NCI-H2227 treated with DMSO at 0.1 percent for 48 hours (cell line): Measurements from ENCODE around the gene MXD4.
A peak's percentile ranks its signal among the peaks of the same experiment; 100 is the strongest.

Experiments
- DNase-seq: peaks from one replicate; lab custom pipeline; 2025; lab: John Stamatoyannopoulos, UW

The MXD4 gene

GRCh38 chr4:2263926-2264321, 2.0 kb upstream of the MXD4 start:
- DNase-seq = no peak

- DNase-seq = no peak
Measured at GRCh38 chr4:2262944-2263250, 988 bp upstream of the MXD4 start.

DNA sequence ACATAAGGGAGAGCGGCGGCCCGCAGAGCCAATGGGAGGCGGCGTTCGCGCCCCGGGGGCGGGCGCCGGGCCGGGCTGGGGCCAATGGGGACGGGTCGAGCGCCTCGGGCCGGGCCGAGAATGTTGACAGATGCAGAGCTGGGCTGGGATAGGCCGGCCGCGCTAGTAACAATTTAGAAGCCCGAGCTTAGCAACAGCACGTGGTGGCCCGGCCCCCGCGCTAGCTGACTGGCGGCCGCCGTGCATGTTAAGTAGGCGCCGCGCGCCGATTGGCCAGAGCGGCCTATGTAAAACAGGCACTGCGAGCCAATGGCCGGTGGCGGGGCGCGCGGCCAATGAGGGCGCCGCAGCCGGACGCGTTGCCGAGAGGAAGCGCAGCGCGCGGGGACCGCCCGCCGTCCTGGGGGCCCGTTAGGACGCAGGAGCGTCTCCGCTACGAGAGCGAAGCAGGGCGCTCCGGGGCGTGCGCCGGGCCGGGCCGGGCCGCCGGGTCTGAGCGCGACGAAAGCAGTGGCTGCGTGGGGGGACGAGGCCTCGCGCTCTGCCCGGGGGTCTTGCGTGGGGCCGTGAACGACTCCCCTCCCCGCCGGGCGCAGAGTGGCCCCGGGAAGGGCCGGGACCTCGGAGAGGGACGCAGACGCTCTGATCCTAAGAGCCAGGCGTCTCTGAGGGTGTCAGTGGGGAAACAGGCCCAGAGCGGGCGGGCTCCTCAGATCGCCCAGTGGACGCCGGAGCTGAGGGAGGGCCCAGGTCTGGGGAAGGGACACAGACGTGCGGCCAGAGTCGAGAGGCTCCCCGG, 435 bp upstream of the MXD4 start:
- DNase-seq = peak; percentile 90

- no peak for DNase-seq
Measured at GRCh38 chr4:2261110-2261852, 628 bp downstream of the MXD4 start.

DNA sequence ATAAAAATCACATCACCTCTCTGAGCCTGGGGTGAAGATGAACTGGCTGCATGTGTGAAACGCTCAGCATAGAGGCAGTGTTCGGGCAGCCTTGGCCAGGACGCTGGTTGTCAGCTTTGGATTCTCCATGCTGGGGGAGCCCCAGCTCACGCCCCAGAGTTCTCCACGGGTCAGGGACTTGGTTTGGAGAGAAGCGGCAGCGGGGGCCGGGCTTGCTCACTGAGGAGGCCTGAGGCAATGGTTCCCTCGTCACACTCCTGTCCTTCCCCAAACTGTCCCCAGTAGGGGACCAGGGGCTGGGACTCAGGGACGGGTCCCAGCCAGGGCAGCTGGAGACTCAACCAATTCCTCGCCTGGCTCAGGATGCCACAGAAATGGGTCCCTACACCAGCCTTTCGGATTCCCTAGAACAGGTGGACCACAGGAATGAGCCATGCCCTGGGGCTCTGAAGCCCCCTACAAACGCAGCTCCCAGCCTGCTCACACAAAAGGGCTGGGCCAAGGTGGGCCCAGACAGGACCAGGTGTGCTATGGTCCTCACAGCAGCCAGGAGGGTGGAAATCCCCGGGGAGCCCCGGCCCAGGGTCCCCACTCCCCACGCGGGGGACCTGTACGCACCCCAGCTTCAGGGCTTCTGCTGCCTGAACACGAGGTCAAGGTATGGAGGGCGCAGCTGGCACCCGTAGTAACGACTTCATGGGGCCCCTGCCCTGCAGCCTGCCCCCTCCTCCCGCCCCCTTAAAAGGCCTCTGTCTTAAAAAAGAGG, 1.4 kb downstream of the MXD4 start:
- DNase-seq = no peak

- DNase-seq = no peak
Measured at GRCh38 chr4:2259541-2260343, 2.2 kb downstream of the MXD4 start.

GRCh38 chr4:2259036-2259540, 2.8 kb downstream of the MXD4 start:
- no peak for DNase-seq

DNA sequence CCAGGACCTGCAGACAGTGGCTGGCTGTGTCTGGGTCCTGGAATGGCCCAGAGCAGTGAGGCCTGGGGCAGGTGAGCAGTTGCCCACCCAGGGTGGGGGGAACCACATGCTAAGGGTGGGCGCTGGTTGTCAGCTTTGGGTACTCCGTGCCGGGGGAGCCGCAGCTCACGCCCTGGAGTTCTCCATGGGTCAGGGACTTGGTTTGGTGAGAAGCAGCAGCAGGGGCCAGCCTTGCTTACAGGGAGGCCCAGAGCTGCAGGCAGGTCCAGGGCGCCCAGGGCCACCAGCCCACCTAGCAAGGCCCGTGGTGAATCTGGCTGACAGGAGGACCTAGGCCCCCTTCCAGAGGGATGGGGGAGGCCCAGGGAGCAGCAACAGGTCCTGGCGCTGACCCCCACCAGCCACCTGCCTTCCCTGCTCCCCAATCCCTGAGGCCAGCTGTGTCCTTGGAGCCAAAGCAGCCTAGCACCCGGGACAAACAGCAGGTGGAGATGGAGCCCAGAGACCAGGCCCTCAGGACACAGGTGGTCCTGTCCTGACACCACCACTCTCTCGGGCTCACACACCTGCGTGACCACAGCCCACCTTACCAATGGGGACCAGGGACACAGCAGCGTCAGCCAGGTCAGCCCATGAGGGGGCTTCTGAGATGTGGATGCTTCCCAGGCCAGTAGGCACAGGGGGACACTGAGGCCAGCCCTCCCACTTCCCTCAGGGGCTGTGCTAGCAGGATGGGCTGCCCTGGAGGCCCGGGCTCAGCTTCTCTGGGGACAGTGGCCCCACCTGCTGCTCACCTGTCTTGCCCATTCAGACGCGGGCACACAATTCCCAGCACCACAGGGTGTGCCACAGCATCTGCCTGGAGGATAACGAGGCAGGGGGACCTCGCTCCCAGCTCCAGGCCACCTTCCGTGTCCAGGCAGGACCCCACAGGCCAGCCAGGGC, 3.5 kb downstream of the MXD4 start:
- no peak for DNase-seq

DNA sequence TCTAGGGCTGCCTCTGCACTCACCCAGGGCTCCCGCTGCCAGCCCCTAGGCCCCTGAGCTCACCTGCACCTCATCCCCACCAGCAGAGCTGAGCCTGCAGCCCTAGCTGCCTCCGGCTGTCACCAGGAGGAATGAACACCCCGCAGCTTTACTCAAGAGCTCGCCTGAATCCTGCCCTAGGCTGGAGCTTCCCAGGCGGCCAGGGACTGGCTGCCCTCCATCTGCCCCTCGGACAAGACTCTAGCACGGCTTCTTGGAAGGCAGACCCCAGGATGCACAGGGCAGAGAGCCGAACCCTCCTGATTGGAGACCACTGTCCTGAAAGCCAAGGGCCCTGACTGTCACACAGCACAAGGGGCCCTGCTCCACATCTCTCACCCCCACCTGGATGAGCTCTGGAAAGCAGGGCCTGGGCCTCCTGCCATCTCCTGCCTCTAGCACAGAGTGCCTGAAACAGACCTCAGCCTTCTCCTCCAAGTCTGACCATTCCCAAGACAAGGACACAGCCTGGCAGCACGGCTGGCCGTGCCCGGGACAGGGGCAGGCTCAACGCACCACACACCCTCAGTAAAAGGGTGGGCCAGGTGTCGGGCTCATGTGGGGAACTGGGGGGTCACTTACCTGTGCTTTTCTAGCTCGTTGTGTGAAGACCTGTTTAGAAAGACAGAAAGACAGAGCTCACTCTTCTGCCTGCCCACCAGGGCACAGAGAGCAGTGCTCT, 4.4 kb downstream of the MXD4 start:
- no peak for DNase-seq

DNA sequence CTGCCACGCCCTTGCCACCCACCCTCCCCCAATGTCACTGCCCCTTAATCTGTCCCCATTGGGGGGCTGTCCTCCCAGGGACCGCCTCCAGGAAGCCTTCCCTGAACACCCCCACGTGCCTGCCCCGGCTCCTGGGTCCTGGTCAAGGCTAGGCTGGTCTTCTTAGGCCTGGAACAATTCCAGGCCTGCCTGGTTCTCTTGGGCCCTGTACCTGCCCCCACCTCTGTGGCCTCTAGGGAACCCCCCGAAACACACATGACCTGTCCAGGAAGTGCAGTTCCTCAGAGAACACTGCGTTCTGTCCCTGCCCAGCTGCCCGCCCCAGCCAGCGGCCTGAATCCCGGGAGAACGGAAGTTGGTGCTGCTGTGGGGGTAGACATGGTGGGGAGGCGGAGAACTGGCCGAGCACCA, 5.1 kb downstream of the MXD4 start:
- no peak for DNase-seq

DNA sequence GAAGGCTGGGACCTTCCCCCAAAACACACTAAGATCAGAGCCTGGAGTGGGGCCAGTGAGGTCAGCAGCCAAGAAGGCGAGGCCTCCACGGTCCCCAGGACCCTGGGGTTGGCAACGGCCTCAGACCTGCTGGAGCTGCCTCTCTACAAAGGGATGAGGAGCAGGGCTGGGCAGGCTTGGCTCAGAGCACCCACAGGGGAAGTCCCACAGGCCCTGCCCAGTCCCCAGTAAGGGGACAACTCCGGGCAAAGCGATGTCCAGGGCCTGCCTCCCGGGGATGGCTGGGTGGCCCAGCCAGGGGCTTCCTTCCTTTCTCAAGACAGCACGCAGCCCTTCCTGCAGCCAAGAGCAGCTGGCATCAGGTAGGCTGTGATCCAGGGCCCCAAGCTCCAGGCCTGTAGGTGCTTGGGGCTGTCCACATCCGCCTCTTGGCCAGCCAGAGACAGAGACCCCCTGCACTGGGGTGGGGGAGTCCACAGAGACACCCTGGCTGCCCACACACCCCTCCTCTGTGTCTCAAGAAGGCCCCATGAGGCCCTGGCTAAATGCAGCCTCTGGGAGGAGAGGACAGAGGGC, 5.7 kb downstream of the MXD4 start:
- DNase-seq = no peak

DNA sequence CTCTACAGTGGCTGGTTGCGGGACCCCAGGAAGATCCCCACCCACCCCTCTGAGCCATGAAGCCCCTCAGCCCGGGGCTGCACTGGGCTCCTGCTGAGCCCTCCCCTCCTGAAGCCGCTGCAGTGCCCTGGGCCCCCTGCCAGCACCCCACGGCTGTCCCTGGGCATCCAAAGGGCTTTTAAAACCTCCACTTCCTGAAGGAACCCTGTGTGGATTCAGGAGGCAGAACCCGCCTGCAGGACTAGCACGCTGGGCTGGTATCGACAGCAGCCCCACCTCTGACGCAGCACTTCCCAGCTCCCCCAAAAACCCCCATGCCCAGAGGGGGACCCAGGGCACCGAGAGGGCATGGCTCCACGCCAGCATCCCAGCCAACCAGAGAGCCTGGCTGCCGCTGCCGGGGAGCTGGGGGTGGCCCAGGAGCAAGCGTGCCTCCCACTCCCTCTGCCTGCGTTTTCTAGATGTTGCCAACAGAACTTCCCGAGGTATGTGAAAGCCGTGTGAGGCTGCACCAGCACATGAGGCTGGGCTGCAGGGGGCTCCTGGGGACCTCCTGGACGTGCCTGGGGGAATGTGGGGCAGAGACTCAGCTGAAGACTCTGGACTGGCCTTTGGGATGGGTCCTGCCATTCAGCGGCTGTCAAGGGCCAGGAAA, 6.3 kb downstream of the MXD4 start:
- DNase-seq = no peak

DNA sequence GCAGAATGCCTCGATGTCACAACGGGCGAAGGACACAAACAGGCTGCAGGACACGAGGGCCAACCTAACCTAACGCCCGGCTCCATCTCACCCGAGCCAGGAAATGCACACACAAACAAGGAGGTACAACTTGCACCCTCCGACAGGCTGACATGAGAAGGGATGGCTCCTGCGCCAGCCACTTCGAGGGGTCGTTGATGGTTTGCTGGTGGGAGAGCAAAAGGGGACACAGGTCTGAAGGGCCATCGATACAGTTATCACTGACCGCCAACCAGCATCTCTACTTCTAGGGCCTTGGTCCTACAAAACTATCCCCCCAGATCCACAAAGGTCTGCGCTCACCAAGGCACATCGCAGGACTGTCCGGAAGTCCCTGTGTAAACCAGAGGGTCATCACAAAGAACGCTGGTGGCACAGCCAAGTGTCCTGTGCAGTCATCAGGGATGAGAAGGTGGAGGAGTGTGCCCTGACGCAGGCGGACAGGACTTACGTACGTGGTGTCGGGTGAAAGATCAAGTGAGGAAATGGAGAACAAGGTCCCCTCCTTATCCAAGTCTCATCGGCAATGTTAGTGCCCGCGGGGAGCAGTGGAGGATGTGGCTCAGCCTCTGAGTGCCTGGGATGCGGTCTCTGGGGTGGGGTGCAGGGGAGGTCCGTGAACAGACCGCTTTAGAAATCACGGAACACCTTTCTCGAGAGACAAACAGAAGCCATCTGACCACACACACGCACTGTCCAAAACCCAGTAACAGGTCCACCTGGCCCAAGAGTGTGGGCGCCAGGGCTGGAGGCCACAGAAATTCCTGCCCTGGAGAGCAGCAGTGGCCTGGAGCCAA, 7.0 kb downstream of the MXD4 start:
- no peak for DNase-seq

- DNase-seq = no peak
Measured at GRCh38 chr4:2253160-2254084, 8.5 kb downstream of the MXD4 start.

GRCh38 chr4:2252530-2253091, 9.3 kb downstream of the MXD4 start:
- DNase-seq = no peak

DNA sequence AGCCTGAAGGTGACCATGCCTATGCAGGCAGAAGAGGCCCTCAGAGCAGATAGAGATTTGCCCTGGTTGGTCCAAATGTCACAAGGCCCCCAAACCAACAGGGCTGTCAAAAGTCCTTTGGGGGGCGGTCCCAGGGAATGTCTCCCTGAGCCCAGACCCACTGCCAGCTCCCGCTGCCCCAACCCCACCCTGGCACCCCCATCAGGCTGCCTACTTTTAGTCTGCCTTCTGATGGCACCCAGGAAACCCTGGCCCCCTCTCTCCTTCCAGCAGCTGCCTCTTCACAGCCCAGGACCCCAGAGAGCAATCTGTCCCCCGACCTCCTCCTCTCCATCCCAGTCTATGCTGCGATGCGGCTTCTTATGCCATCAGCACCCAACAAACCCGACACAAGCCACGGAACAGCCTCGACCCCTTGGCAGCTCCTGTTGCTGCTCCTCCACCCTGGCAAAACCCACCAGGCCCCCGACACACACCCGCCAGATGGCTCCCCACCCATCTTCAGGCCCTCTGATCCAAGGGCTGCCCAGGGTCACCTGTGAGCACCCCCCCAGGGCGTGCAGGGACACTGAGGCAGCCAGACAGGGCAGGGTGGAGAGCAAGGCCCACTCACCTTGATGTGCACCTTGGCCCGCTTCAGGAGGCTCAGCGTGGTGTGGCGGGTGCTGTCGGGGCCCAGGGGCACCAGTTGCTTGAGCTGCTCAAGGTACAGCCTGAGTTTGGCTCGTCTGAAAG, 9.9 kb downstream of the MXD4 start:
- DNase-seq = no peak
